IMR-90 (cell line): ENCODE measurements around the gene IL20RA.

ENCODE experiments used
- CEBPB ChIP-seq: IDR thresholded peaks from 2 replicates; pipeline ENCODE4 v1.6.1; 2012; ENCODE audit warnings: low read depth, low read length, improper control_type of control experiment
- CTCF ChIP-seq: conservative IDR thresholded peaks from 2 replicates; pipeline ENCODE4 v1.5.1; 2012; ENCODE audit warnings: mild to moderate bottlenecking, low read depth, low read length, improper control_type of control experiment
- MAFK ChIP-seq: IDR thresholded peaks from 2 replicates; pipeline ENCODE4 v1.6.1; 2012; ENCODE audit warnings: low read depth, low read length, improper control_type of control experiment
- POLR2A ChIP-seq: IDR thresholded peaks from 2 replicates; pipeline ENCODE4 v1.6.1; 2012; ENCODE audit warnings: mild to moderate bottlenecking, low read depth, low read length
- RAD21 ChIP-seq: IDR thresholded peaks from 2 replicates; pipeline ENCODE4 v1.6.1; 2012; ENCODE audit warnings: low read length, improper control_type of control experiment
- SMC3 ChIP-seq: fragments of 150-350 bp; IDR thresholded peaks from 2 replicates; pipeline ENCODE4 v1.6.1; 2016; ENCODE audit warnings: low read depth, mild to moderate bottlenecking, antibody characterized with exemption, low read length, moderate library complexity
- USF2 ChIP-seq: fragments of 150-350 bp; IDR thresholded peaks from 2 replicates; pipeline ENCODE4 v1.6.1; 2017; ENCODE audit warnings: mild to moderate bottlenecking, antibody characterized with exemption, low read length, low read depth

- TF ChIP-seq USF2 (no peak), POLR2A (no peak), RAD21 (no peak), CTCF (no peak), MAFK (no peak), CEBPB (peak; percentile 19; the same call in 1 of the 2 replicates), SMC3 (no peak)
Measured at GRCh38 chr6:137092018-137092417, 47.3 kb upstream of the IL20RA start.
